PC-3 (cell line): Measurements from ENCODE around the gene CCDC178. TPM values are rescaled to one million over a fixed set of nuclear protein-coding genes. Genes with fewer than 3 reads are reported as not detected.
A peak's percentile ranks its signal among the peaks of the same experiment; 100 is the strongest.

Experiments
- ATAC-seq: fragments of 200-7000 bp; cut with Tn5 transposase; 2 replicates; pipeline ENCODE4 v1.9.1; 2020; ENCODE audit warnings: mild to moderate bottlenecking, moderate library complexity
- BruUV-seq: library from RNA; stranded (reverse); fragments of 400-500 nt; replicated peaks from 2 replicates; lab custom pipeline; 2021; lab: Mats Ljungman, UMichigan
- CTCF ChIA-PET: fragments of 300-600 bp; sonication (Branson Sonifier 250); formaldehyde crosslinking; loops from one replicate; lab custom pipeline; 2022; ENCODE audit warnings: antibody characterized with exemption; lab: Charles Lee
- POLR2A ChIA-PET: fragments of 300-600 bp; sonication (Branson Sonifier 250); formaldehyde crosslinking; loops from one replicate; lab custom pipeline; 2022; ENCODE audit warnings: antibody characterized with exemption; ENCODE audit not compliant: unreplicated experiment; lab: Charles Lee
- DNase-seq: peaks from one replicate; pipeline ENCODE4 v3.0.0-alpha.2; 2015
- H2AFZ ChIP-seq: fragments of 300-600 bp; sonication (generic); 2 replicates; pipeline ENCODE4 v1.6.0; 2016; ENCODE audit warnings: antibody characterized with exemption, low read length
- H3F3A ChIP-seq: fragments of 300-600 bp; sonication (generic); one replicate; pipeline ENCODE4 v1.6.0; 2017; ENCODE audit warnings: antibody characterized with exemption, low read length, control low read depth, mild to moderate bottlenecking; ENCODE audit not compliant: unreplicated experiment
- H3K27ac ChIP-seq: fragments of 300-600 bp; sonication (generic); 2 replicates; pipeline ENCODE4 v1.5.1; 2016; ENCODE audit warnings: mild to moderate bottlenecking, low read length
- H3K27me3 ChIP-seq: fragments of 300-600 bp; sonication (generic); 2 replicates; pipeline ENCODE4 v1.6.1; 2016; ENCODE audit warnings: low read length, mixed read lengths
- H3K36me3 ChIP-seq: fragments of 300-600 bp; sonication (generic); 2 replicates; pipeline ENCODE4 v1.6.1; 2016; ENCODE audit warnings: low read depth, mixed run types, low read length, mixed read lengths
- H3K4me1 ChIP-seq: fragments of 300-600 bp; sonication (generic); 2 replicates; pipeline ENCODE4 v1.5.1; 2016; ENCODE audit warnings: low read length; ENCODE audit not compliant: insufficient read depth
- H3K4me2 ChIP-seq: fragments of 300-600 bp; sonication (generic); 2 replicates; pipeline ENCODE4 v1.6.0; 2016; ENCODE audit warnings: low read length
- H3K4me3 ChIP-seq: fragments of 300-600 bp; sonication (generic); 2 replicates; pipeline ENCODE4 v1.5.1; 2016; ENCODE audit warnings: mild to moderate bottlenecking, low read length, mixed read lengths
- H3K79me2 ChIP-seq: fragments of 300-600 bp; sonication (generic); 2 replicates; pipeline ENCODE4 v1.6.1; 2017; ENCODE audit warnings: low read length, mixed read lengths
- H3K9ac ChIP-seq: fragments of 300-600 bp; sonication (generic); 2 replicates; pipeline ENCODE4 v1.6.0; 2016; ENCODE audit warnings: mild to moderate bottlenecking, low read length
- H3K9me2 ChIP-seq: fragments of 300-600 bp; sonication (generic); replicated peaks from 2 replicates; pipeline ENCODE4 v1.6.1; 2016; ENCODE audit warnings: mixed run types, low read length, mixed read lengths
- H3K9me3 ChIP-seq: fragments of 300-600 bp; sonication (generic); 2 replicates; pipeline ENCODE4 v1.6.1; 2016; ENCODE audit warnings: low read length, mixed read lengths
- H4K20me1 ChIP-seq: fragments of 300-600 bp; sonication (generic); 2 replicates; pipeline ENCODE4 v1.6.1; 2016; ENCODE audit warnings: low read length, mixed read lengths
- EZH2 ChIP-seq: fragments of 300-600 bp; sonication (generic); IDR thresholded peaks from one replicate; pipeline ENCODE4 v1.6.1; 2017; ENCODE audit warnings: antibody characterized with exemption, mild to moderate bottlenecking, low read length; ENCODE audit not compliant: unreplicated experiment
- EZH2phosphoT487 ChIP-seq: fragments of 300-600 bp; sonication (generic); IDR thresholded peaks from 2 replicates; pipeline ENCODE4 v1.6.1; 2018; ENCODE audit warnings: mild to moderate bottlenecking, antibody characterized with exemption, low read length, borderline replicate concordance
- intact Hi-C: fragments of 100-400 bp; cut with micrococcal nuclease; formaldehyde crosslinking; loops from 2 replicates; pipeline ENCODE4 v1.9.0; 2023
- total RNA-seq: library from RNA; depleted of rRNA; stranded (reverse); fragments of >200 nt; gene quantifications from 2 replicates; pipeline ENCODE4 v1.2.3, GENCODE V29; 2014
- TF ChIP-seq, protein P1 (sequence below): fragments of 300-600 bp; sonication (generic); conservative IDR thresholded peaks from 2 replicates; pipeline ENCODE4 v1.5.1; 2017; ENCODE audit warnings: antibody characterized with exemption, low read depth, mild to moderate bottlenecking, low read length

CCDC178 gene
- total RNA-seq, 1 experiment from 2014 or later: not detected

DNA sequence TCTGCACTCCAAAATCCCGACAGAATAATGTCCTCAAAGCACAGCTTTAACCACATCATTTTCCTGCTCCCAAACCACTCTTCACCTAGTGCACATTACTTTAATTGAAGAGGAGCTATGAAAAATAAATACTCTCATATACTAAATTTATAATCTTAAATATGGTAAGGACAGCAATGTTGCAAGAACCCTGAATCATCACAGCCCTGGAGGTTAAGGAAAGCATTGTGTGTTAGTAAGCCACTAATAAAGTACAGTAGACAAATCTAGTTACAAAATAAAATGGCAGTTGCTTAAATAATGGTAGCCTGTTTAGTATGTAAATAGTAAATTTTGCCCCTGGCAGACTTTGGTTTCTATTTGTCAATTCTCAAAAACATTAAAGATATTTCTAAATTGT, 27.0 kb upstream of the CCDC178 start:
- no peaks in the 10 kb centered on the region for H3K36me3 ChIP-seq
- no peak overlapping the region for H3K9ac ChIP-seq
- DNase-seq (peak; percentile 27), ATAC-seq (no peak)
- ChIA-PET CTCF (no interaction called here), POLR2A (interaction anchor here (0.5 kb wide), 1 partner anchor 9 kb away, joined by 4 read pairs; no protein-coding TSS in a partner anchor)
- H3K9me3 ChIP-seq: no peaks in the 10 kb centered on the region
- no peak overlapping the region for H2AFZ ChIP-seq
- TF ChIP-seq, protein P1, sequence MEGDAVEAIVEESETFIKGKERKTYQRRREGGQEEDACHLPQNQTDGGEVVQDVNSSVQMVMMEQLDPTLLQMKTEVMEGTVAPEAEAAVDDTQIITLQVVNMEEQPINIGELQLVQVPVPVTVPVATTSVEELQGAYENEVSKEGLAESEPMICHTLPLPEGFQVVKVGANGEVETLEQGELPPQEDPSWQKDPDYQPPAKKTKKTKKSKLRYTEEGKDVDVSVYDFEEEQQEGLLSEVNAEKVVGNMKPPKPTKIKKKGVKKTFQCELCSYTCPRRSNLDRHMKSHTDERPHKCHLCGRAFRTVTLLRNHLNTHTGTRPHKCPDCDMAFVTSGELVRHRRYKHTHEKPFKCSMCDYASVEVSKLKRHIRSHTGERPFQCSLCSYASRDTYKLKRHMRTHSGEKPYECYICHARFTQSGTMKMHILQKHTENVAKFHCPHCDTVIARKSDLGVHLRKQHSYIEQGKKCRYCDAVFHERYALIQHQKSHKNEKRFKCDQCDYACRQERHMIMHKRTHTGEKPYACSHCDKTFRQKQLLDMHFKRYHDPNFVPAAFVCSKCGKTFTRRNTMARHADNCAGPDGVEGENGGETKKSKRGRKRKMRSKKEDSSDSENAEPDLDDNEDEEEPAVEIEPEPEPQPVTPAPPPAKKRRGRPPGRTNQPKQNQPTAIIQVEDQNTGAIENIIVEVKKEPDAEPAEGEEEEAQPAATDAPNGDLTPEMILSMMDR: no peak
- no peak for TF ChIP-seq EZH2
- TF ChIP-seq EZH2phosphoT487: no peak
- no peak overlapping the region for H3K27ac ChIP-seq
- intact Hi-C loops: no loop called here
- no peaks in the 10 kb centered on the region for H4K20me1 ChIP-seq
- H3K27me3 ChIP-seq: no peaks in the 10 kb centered on the region
- H3F3A ChIP-seq: no peaks in the 10 kb centered on the region
- H3K4me3 ChIP-seq: no peak overlapping the region
- no peak overlapping the region for H3K4me2 ChIP-seq
- BruUV-seq: no TSS peak
- no peaks in the 10 kb centered on the region for H3K9me2 ChIP-seq
- peaks cover 12% of the 10 kb centered on the region; the same call in 1 of the 2 replicates for H3K4me1 ChIP-seq
- no peaks in the 10 kb centered on the region for H3K79me2 ChIP-seq

DNA sequence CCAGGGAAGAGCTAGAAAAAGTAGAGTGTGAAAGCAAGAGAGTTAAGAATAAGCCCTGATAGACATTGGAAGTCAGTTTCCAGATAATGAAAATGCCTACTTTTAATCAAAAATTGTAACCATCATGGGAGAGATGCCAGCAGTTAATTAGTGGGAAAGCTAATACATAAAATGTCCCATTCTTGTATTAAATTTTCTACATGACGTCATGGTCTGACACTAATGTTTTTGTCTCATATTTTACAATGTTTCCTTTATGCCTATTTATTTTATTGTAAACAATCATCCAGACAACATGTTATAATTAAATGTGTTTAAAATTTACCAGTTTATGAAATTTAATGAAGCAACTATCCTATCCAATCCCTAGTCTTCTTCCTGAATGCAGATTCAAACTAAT, 26.3 kb upstream of the CCDC178 start:
- H3K4me1 ChIP-seq: peaks cover 12% of the 10 kb centered on the region; the same call in 1 of the 2 replicates
- H3K9me3 ChIP-seq: no peaks in the 10 kb centered on the region
- ChIA-PET CTCF (no interaction called here), POLR2A (no interaction called here)
- H3F3A ChIP-seq: no peaks in the 10 kb centered on the region
- no TSS peak for BruUV-seq
- no peak overlapping the region for H3K27ac ChIP-seq
- H3K4me3 ChIP-seq: no peak overlapping the region
- H3K79me2 ChIP-seq: no peaks in the 10 kb centered on the region
- no peak overlapping the region for H2AFZ ChIP-seq
- no peak overlapping the region for H3K9ac ChIP-seq
- no peak overlapping the region for H3K4me2 ChIP-seq
- H3K9me2 ChIP-seq: no peaks in the 10 kb centered on the region
- no peaks in the 10 kb centered on the region for H4K20me1 ChIP-seq
- no peaks in the 10 kb centered on the region for H3K27me3 ChIP-seq
- no peak for DNase-seq
- no peak for TF ChIP-seq EZH2
- TF ChIP-seq, protein P1: no peak
- intact Hi-C loops: no loop called here
- no peak for ATAC-seq
- H3K36me3 ChIP-seq: no peaks in the 10 kb centered on the region

DNA sequence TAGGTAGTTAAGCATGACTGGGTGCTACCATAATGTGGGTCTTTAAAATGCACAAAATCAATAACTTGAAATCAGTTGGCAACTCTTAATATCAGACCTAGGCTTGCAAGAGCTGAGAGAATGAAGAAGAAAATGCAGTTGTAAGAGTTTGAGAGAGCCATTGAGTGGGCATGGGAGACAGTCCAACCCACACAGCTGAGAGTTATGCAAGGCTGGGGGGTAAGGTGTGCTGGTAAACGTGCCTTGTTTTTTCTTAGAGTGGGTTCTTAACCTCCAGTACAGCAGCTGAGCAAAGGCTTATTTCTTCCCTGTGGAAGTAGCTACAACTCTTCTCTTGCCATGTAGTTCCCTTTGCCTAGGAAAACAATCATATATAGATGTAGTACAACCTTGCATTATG, 20.2 kb upstream of the CCDC178 start:
- DNase-seq (no peak), ATAC-seq (no peak)
- Histone ChIP-seq H3K4me1 (no peaks in the 10 kb centered on the region), H3F3A (no peaks in the 10 kb centered on the region), H3K9ac (no peak overlapping the region), H3K79me2 (no peaks in the 10 kb centered on the region), H3K4me2 (no peak overlapping the region), H3K27ac (no peak overlapping the region), H3K27me3 (no peaks in the 10 kb centered on the region), H2AFZ (no peak overlapping the region), H3K9me3 (no peaks in the 10 kb centered on the region), H3K36me3 (no peaks in the 10 kb centered on the region), H3K9me2 (no peaks in the 10 kb centered on the region), H4K20me1 (no peaks in the 10 kb centered on the region), H3K4me3 (no peak overlapping the region)
- BruUV-seq: no TSS peak
- ChIA-PET POLR2A (no interaction called here), CTCF (no interaction called here)
- intact Hi-C loops: no loop called here
- TF ChIP-seq EZH2phosphoT487 (no peak), EZH2 (no peak)
- TF ChIP-seq, protein P1: no peak
